ENCODE results near the gene ST3GAL2.
A peak's percentile ranks its signal among the peaks of the same experiment; 100 is the strongest.
"Not testable (repeated sequence)": the region's sequence is repeated elsewhere in the genome, so short reads cannot be mapped to it uniquely, and the experiment has no call there.

The ST3GAL2 gene

DNA sequence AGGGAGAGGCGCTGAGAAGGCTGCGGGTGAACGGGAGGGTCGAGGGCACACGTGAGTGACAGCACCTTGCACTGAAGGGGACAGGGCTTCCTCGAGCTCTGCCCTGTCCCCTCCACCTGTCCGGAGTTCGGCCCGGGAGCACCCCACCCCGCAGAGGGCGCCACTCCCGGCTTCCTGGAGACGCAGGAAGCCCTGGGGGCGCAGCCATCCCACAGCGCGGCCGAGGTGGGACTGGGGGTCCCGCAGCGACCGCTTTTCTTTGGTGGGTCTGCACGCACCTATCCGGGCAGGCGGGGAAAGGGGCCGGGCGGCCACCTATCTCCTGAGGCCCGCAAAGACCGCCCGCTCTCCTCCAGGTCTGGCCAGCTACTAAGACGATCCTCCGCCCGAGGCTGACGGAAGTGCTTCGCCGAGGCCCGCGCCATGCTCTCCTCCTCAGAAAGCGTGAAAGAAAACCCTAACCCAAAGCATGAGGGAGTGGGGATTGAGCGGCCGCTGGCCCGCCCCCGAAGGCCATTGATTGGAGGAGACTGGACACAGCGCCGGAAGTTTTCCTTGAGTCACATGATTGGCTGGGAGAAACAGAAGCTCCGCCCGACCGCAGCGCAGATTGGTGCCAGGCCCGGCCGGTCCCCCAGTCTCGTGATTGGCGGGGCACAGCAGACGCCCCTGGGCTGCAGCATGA lies 57.8 kb downstream of the ST3GAL2 start:
- DNase-seq, result peak; percentile 94

DNA sequence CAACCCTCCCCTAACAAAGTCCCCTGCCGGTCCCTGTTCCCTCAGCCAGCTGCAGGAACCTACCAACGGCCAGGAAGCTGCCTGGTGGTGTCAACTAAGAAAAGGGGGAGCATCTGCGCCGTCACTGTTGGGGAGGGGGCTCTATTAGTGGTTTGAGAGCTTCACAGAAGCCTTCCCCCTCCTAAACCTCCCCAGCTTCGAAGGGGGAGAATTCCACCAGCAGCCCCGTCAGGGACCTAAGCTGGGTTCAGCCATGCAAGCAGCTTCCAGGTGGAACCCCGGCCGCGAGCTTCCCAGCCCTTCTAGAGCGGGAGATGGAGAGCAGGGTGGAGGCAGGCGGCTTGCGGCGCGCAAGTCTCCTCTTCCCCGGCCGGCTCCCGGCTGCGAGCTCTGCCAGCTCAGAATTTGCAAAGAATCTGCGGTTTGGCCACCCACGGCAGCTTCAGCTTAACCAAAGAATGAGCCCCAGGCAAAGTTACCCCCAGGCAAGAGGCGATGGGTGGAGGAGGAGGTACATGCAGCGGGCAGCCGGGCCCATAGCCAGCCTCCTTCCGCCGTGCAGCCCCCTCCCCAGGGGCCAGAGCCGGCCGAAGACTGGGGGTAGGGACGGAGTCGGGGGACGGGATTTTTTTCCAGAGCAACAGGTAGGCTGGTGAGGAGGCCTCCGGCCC lies 58.5 kb downstream of the ST3GAL2 start:
- DNase-seq, result peak; percentile 72 to 76

- DNase-seq, result no peak
Observed at GRCh38 chr16:70378869-70379493, 59.9 kb downstream of the ST3GAL2 start.

DNA sequence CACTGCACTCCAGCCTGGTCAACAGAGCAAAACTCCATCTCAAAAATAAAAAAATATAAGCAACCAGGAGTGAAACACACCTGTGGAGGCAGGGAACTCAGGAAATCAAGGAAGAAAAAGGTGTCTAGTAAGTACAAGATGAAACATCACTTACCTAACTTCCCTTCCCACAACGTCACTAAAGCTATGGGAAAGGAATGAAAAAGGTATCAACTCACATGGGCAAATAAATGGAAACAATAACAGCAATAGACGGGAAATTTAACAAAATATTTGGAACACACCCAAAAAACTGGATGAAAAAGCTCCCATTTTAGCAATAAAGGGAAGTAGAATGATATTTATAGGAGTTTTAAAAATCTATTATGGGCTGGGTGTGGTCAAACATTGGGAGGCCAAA lies 61.1 kb downstream of the ST3GAL2 start:
- DNase-seq, result no peak

DNA sequence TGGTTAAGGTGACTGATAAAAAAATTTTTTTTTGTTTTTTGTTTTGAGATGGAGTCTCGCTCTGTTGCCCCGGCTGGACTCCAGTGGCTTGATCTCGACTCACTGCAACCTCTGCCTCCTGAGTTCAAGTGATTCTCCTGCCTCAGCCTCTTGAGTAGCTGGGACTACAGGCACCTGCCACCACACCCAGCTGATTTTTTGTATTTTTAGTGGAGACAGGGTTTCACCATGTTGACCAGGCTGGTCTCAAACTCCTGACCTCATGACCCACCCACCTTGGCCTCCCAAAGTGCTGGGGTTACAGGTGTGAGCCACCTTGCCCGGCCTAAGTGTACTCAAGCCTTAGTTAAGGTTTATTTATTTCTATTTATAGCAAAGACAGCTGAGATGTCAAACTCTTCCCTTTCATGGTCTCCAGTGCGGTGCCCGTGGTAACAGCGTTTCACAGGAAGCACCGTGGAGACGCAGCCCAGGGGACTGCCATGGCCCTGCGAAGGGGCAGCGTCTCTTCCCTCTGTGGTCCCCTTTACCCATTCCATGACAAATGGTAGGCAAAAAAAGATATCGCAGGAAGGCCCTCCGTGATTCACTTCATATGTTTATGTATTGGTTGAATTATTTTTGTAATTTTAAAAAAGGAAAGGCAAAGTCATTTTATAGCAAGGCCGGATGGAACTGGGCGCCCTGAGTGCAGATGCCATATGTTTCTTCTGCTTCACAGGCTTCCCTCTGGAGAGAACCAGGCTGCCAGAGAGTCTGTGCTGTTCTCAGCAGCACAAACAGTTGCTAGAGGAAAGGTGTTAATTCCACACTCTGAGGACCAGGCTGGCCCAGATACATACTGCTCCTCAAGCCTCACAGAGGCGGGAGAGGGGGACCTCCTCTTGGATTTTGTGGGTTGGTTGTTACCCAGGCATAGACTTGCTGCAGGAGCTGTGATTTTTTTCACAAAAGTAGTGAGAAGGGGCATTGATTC lies 63.0 kb downstream of the ST3GAL2 start:
- no peak for DNase-seq

DNA sequence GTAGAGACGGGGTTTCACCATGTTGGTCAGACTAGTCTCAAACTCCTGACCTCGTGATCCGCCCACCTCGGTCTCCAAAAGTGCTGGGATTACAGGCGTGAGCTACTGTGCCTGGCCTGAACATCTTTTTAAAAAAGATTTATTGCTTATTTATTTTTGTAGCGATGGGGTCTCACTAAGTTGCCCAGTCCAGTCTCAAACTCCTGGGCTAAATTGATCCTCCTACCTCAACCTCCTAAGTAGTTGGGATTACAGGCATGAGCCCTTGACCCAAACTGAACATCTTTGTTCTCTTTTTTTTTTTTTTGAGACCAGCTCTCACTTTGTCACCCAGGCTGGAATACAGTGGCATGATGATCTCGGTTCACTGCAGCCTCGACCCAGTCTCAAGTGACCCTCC lies 64.7 kb downstream of the ST3GAL2 start:
- no peak for DNase-seq

GRCh38 chr16:70372921-70373728 lies 65.8 kb downstream of the ST3GAL2 start:
- DNase-seq, result no peak

GRCh38 chr16:70370924-70371323 lies 68.0 kb downstream of the ST3GAL2 start:
- no peak for DNase-seq

- DNase-seq, result peak; percentile 20 to 28
Observed at GRCh38 chr16:70370145-70370544, 68.8 kb downstream of the ST3GAL2 start.

DNA sequence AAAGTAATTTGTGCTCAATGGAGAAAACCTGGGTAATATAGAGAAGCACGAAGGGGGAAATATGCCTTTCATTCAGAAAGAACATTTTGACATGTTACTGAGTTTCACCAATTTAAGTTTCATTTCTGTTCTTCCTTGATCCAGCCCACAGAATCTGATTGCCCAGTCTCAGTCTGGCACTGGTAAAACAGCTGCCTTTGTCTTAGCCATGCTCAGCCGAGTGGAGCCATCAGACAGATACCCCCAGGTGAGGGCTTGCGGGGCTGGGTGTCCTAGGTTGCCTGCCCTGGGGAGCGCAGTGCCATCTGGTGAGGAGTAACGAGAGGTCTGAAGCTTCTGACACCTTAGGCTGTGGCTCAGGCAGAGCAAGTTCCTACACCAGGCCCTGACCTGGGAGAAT lies 74.5 kb downstream of the ST3GAL2 start:
- no peak for DNase-seq

DNA sequence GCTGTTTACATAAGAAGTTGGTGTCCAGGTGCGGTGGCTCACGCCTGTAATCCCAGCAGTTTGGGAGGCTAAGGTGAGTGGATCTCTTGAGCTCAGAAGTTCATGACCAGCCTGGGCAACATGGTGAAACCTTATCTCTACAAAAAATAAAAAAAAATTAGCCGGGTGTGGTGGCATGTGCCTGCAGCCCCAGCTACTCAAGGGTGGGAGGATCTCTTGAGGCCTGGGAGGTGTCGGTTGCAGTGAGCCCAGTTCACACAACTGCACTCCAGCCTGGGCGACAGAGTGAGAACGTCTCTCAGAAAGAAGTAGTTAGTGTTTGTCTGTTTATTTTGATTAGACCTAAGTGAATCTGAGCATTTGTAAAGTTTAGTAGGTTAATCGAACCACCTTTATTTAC lies 79.3 kb downstream of the ST3GAL2 start:
- DNase-seq, result no peak

DNA sequence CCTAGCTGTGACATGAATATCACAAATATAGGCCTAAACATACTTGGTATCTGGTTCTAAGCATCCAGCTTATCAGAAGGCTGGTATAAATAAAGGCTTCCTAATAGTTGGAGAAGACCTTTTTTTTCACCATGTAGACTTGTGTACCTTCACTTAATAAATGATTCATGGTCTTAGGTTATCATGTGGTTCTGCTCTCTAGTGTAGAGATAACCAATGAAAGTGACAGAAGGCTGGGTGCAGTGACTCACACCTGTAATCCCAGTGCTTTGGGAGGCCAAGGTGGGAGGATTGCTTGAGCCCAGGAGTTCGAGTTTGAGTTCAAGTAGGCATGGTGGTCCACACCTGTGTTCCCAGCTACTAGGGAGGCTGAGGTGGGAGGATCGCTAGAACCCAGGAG lies 89.1 kb downstream of the ST3GAL2 start:
- DNase-seq, result no peak

- no peak for DNase-seq
Observed at GRCh38 chr16:70348991-70349390, 89.9 kb downstream of the ST3GAL2 start.

DNA sequence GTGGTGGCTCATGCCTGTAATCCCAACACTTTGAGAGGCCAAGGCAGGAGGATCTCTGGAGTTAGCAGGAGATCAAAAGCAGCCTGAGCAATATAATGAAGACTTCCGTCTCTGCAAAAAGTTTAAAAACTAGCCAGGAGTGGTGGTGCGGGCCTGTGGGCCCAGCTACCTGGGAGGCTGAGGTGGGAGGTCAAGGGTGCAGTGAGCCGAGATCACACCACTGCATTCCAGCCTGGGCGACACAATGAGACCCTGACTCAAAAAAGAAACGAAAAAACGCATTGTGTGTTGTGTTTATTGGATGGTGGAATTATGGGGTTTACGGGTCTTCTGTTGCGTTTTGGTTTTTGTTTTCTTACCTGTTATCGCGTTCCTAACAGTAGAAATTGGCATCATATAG lies 93.1 kb downstream of the ST3GAL2 start:
- DNase-seq, result no peak

GRCh38 chr16:70342016-70342415 lies 96.9 kb downstream of the ST3GAL2 start:
- DNase-seq, result no peak

GRCh38 chr16:70341600-70341999 lies 97.3 kb downstream of the ST3GAL2 start:
- DNase-seq, result no peak

GRCh38 chr16:70337814-70338213 lies 101.1 kb downstream of the ST3GAL2 start:
- no peak for DNase-seq

- not testable (repeated sequence) for DNase-seq
Observed at GRCh38 chr16:70332728-70333127, 106.2 kb downstream of the ST3GAL2 start.

- DNase-seq, result peak in 1 of 2 experiments; percentile 3
Observed at GRCh38 chr16:70331588-70332358, 107.1 kb downstream of the ST3GAL2 start.

- DNase-seq, result no peak
Observed at GRCh38 chr16:70331091-70331490, 107.8 kb downstream of the ST3GAL2 start.

Measured in activated CD4-positive, alpha-beta T cell treated with anti-CD3 and anti-CD28 coated beads, Interleukin-2, amount 50 U/mL, for 4 hours (primary cell).